ENCODE data around the gene CATSPERD.

CATSPERD gene

DNA sequence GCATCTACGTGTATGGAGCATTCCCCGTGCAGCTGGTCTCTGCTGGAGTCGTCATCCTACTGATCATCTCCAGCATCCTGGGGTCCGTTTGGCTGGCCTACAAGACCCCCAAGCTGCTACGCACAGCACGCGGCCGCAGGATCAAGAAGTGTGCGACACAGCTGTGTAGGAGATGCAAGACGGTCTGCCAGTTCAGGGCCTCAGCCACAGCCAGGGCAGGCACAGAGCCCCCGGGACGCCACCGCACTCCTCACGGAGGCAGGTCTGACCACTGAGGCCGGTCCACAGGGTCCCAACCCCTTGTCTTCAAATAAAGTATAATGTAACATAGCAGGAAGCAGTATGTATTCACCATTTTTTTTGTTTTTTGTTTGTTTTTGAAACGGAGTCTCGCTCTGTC is 58.0 kb downstream of the CATSPERD start:
- TF ChIP-seq GATA3 (IDR thresholded peaks at IDR 0.05; ENCODE audit: low read depth, low read length) (no peak), GATA2 (IDR thresholded peaks at IDR 0.05; ENCODE audit: low read depth, low read length) (no peak)

GRCh38 chr19:5782322-5782721 is 61.9 kb downstream of the CATSPERD start:
- no peak for TF ChIP-seq GATA3 (IDR thresholded peaks at IDR 0.05; ENCODE audit: low read depth, low read length)
- TF ChIP-seq GATA2 (IDR thresholded peaks at IDR 0.05; ENCODE audit: low read depth, low read length), result no peak

DNA sequence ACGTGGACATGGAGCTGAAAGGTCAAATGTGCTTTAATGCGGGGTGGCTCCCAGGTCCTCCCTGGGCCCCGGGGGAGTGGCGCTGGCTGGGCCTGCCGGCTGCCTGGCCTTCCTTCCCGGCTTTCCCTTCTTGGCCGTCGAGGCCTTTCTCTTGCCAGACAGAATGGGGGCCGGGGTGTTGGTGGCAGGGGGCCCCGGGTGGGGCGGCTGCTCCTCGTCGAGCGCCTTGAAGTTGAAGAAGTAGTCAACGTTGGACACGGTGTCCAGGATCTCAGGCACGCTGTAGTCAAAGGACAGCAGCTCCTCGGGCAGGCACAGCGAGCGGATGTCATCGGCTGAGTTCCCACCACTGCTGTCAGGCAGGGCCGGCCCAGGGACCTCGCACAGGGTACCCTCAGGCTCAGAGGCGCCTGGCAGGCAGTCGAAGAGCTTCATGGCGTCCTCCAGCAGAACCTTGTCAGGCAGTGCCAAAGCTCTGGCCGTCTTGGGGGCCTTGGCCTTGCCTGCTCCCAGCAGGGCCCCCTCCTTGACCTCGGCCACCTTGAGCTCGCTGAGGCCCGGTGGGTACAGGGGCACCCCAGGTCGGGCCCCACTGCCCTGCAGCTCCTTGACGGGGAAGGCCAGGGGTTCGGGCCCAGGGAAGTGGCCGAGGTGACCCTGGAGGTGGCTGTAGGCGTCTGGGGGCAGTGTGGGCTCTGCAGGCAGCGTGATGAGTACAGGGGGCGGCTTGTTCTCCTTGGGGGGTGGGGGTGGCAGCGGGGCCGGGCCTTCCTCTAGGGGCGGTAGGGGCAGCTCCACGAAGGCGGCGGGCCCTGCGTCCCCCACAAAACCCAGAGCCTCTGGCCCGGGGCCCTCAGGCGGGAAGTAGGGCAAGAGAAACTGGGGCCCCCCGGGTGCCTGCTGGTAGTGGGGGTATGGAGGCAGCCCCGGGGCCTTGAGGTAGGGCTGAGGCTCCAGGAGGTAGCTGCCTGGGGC is 62.8 kb downstream of the CATSPERD start:
- no peak for TF ChIP-seq GATA3 (IDR thresholded peaks at IDR 0.05; ENCODE audit: low read depth, low read length)
- no peak for TF ChIP-seq GATA2 (IDR thresholded peaks at IDR 0.05; ENCODE audit: low read depth, low read length)

DNA sequence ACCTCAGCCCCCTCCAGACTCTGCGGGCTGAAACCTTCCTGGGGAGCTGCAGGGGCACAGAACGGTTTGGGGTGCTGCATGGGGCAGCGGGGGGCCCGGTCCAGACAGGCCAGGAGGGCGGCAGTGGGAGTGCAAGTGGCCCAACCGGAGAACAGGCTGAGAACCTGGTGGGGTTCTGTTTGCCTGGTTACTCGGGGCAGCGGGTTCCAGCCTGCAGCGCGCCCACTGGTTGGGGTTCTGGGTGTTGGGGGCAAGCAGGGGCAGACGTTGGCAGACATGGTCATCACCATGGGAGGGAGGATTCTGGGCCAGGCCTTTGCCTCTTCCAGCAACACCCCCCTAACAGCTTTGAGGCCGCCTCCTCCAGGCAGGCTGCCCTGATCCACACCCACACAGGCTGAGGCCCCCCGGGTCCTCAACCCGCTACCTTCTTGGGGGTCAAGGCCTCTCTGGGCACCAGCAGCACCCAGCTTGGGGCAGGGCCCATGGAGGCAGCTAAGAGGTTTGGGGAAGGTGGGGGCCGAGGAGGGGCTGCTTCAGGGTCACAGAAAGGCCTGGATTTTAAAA is 64.2 kb downstream of the CATSPERD start, which contains the start of gene PRR22:
Gene PRR22, minus strand, starts transcription at position 166 of the 567 bp plus-strand sequence. Its CDS starts 86 bp downstream, at position 80.
- TF ChIP-seq GATA3 (IDR thresholded peaks at IDR 0.05; ENCODE audit: low read depth, low read length), result no peak
- TF ChIP-seq GATA2 (IDR thresholded peaks at IDR 0.05; ENCODE audit: low read depth, low read length), result no peak

GRCh38 chr19:5785423-5785822 is 65.0 kb downstream of the CATSPERD start:
- TF ChIP-seq GATA3 (IDR thresholded peaks at IDR 0.05; ENCODE audit: low read depth, low read length) (no peak), GATA2 (IDR thresholded peaks at IDR 0.05; ENCODE audit: low read depth, low read length) (no peak)

- TF ChIP-seq GATA2 (IDR thresholded peaks at IDR 0.05; ENCODE audit: low read depth, low read length), result no peak
- no peak for TF ChIP-seq GATA3 (IDR thresholded peaks at IDR 0.05; ENCODE audit: low read depth, low read length)
Observed at GRCh38 chr19:5786593-5787408, 66.4 kb downstream of the CATSPERD start.

GRCh38 chr19:5787409-5788182 is 67.2 kb downstream of the CATSPERD start:
- TF ChIP-seq GATA2 (IDR thresholded peaks at IDR 0.05; ENCODE audit: low read depth, low read length) (no peak), GATA3 (IDR thresholded peaks at IDR 0.05; ENCODE audit: low read depth, low read length) (no peak)

GRCh38 chr19:5788422-5788821 is 68.0 kb downstream of the CATSPERD start:
- TF ChIP-seq GATA2 (IDR thresholded peaks at IDR 0.05; ENCODE audit: low read depth, low read length), result no peak
- TF ChIP-seq GATA3 (IDR thresholded peaks at IDR 0.05; ENCODE audit: low read depth, low read length), result no peak

DNA sequence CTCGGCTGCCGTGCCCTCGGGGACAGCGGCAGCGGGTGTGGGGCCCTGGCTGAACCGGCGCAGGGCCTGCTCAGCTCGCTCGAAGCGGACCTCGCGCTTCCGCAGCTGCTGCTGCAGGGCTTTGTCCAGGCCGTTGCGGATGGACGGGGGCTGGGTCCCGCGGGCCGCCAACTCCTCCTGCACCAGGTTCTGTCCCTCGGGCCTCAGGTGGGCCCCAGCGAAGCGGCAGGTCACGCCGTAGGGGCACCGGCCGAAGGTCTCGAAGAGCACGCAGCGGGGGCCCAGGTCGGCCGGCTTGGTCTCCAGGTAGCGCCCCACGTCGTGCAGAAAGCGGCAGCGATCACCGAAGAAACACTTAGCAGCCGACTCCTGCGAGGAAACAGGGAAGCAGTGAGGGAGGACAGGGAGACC is 68.9 kb downstream of the CATSPERD start:
- TF ChIP-seq GATA2 (IDR thresholded peaks at IDR 0.05; ENCODE audit: low read depth, low read length), result no peak
- no peak for TF ChIP-seq GATA3 (IDR thresholded peaks at IDR 0.05; ENCODE audit: low read depth, low read length)

GRCh38 chr19:5789886-5790558 is 69.6 kb downstream of the CATSPERD start:
- TF ChIP-seq GATA3 (IDR thresholded peaks at IDR 0.05; ENCODE audit: low read depth, low read length), result no peak
- TF ChIP-seq GATA2 (IDR thresholded peaks at IDR 0.05; ENCODE audit: low read depth, low read length), result no peak

DNA sequence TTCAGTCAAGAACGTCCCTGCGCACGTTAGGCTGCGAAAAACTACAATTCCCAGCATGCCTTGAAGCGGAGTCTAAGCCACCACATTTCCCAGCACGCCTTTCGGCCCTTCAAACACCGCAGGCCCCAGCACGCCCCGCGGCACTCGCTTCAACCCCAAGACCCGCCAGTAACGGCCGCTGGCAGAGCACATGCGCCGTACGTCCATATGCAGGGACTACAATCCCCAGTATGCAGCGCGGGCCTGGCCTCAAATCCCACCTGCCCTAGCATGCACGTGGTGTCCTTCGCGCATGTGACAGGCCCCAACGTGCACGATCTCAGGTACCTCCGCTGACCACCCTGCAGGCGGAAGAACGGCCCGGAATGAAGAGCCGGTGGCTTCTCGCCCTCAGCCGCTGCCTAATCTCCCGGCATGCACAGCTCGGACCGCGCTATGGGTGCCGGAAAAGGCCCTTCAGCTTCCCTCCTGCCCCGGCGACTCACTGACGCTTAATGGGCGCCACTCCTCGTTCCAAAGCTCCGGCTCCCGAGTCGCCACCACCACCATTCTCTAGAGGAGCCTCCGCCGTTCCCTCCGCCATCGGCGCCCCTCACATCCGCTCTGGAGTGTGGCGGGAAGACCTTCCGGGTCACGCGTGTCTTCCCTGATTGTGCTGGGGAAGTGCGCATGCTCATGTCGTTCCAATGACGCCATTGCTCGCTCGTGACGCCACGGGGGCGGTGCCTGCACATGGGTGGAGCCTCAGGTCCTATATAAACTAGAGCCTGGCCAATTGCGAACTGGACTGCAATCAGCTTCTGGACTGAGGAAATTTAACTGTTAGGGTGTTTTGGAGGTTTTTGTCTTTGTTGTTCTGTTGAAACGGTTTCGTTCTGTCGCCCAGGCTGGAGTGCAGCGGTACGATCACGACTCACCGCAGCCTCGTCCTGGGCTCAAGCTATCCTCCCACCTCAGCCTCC is 70.4 kb downstream of the CATSPERD start, which contains the start of gene DUS3L:
Gene DUS3L, minus strand, starts transcription at position 605 of the 962 bp plus-strand sequence. Its CDS starts 22 bp downstream, at position 583.
- no peak for TF ChIP-seq GATA3 (IDR thresholded peaks at IDR 0.05; ENCODE audit: low read depth, low read length)
- TF ChIP-seq GATA2 (IDR thresholded peaks at IDR 0.05; ENCODE audit: low read depth, low read length), result 0 out of 2 replicates have a peak, but pooled peaks have one; percentile 4

DNA sequence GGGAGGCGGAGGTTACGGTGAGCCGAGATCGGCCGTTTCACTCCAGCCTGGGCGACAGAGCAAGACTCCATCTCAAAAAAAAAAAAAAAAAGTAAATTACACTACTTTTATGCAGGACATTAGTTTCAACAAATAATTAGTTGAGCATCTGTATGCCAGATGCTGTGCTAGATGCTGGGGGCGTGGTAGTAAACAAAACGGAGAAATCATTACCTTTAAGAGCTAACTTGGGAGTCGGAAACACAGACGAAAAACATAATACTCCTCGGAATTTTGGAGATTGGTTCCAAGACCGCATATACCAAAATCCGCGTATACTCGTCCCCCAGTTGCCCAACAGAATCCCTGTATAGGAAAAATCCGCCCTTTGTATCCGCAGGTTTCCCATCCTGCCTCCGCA is 71.8 kb downstream of the CATSPERD start:
- TF ChIP-seq GATA2 (IDR thresholded peaks at IDR 0.05; ENCODE audit: low read depth, low read length) (no peak), GATA3 (IDR thresholded peaks at IDR 0.05; ENCODE audit: low read depth, low read length) (no peak)
